ENCODE results near the gene CYS1.

CYS1 gene

DNA sequence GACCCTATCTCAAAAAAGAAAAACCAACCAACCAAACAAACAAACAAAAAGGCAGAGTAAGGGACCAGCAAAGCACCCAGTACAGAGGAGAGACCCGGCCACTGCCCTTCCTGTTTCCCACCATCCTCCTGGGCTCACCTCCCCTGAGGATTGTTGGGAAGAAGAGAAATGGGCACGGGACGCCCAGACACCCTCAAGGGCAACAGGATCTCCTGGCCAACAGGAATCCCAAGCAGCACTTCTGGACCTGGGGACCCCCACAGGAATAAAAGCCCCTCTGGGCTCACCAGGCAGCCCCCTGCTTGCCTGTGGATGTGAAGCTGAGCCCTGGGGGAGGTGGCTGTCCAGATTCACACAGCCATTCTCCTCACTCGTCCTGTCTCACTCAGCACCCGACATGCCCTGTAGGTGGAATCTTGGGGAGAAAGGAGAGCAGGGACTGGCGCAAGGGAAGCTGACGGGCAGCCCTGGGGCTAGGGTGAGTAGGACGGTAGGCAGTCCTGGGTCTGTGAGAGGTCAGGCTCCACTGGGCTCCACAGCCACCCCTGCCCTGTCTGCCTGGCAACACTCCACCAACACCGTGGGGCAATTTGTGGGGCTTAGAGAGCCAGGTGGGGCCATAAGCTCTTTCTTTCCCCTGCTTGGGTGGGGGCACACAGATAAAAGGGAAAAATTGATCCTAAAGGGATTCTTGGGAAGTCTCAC is 18.8 kb downstream of the CYS1 start:
- TF ChIP-seq, protein P1, sequence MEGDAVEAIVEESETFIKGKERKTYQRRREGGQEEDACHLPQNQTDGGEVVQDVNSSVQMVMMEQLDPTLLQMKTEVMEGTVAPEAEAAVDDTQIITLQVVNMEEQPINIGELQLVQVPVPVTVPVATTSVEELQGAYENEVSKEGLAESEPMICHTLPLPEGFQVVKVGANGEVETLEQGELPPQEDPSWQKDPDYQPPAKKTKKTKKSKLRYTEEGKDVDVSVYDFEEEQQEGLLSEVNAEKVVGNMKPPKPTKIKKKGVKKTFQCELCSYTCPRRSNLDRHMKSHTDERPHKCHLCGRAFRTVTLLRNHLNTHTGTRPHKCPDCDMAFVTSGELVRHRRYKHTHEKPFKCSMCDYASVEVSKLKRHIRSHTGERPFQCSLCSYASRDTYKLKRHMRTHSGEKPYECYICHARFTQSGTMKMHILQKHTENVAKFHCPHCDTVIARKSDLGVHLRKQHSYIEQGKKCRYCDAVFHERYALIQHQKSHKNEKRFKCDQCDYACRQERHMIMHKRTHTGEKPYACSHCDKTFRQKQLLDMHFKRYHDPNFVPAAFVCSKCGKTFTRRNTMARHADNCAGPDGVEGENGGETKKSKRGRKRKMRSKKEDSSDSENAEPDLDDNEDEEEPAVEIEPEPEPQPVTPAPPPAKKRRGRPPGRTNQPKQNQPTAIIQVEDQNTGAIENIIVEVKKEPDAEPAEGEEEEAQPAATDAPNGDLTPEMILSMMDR (IDR thresholded peaks at IDR 0.05; ENCODE audit: extremely low read depth, missing control alignments): no peak
- no peak for DNase-seq (ENCODE audit: low spot score)

- TF ChIP-seq, protein P1 (IDR thresholded peaks at IDR 0.05; ENCODE audit: extremely low read depth, missing control alignments): no peak
Measured at GRCh38 chr2:10059552-10060335, 20.5 kb downstream of the CYS1 start.

DNA sequence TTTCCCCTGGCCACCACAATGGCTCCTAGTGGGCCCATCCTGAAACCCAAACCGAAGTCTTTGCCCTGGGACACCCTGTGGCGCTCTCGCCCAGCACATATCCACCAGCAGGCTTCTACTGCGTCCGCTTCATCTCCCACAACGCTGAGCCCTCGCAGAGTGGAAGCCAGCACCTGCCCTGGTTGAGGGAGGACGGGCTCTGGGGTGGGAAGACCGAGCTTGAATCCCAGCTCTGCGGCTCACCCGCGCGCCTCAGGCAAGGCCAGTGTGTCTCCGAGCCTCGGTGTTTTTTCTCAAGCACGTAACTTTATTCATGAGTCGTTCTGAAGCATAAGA is 21.2 kb downstream of the CYS1 start:
- DNase-seq (ENCODE audit: low spot score): no peak
- TF ChIP-seq, protein P1 (IDR thresholded peaks at IDR 0.05; ENCODE audit: extremely low read depth, missing control alignments): no peak

More at GRCh38 chr2:10059552-10060335, 20.5 kb downstream of the CYS1 start:
- DNase-seq (ENCODE audit: low spot score): no peak

DNA sequence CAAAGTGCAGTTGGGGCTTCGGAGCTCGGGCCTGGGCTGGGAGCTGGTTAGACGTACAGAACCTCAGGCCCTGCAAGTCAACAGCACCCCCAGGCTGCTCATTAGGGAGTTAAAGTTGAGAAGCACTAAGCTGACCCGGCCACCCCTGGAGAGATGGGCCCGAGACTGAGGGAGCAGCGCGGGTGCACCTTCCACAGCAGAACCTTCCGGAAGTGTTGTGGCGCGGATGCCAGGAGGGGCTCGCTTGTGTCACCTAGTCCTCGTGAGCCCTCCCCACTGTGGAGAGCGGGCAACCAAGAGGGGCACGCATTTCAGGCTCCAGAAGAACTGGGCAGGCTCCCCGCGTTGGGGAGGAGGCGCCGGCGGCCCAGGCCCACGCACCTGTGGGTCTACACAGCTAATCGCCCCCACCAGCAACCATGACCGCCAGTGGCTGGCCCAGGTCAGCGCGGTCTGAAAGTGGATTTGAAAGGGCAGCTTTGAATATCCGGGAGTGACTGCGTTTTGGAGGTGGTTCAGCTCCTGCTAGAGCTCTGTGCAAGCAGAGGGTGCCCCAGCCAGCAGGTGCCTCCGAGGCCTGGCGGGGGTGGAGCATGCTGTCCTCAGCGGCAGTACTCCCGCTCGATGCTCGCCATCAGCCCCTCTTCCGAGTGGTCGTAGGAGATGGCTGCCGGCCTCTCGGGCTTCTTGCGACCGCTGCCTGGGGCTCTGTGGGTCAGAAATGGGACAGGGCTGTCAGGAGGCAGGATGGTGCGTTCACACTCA is 21.8 kb downstream of the CYS1 start:
- DNase-seq (ENCODE audit: low spot score): no peak
- TF ChIP-seq, protein P1 (IDR thresholded peaks at IDR 0.05; ENCODE audit: extremely low read depth, missing control alignments): no peak

DNA sequence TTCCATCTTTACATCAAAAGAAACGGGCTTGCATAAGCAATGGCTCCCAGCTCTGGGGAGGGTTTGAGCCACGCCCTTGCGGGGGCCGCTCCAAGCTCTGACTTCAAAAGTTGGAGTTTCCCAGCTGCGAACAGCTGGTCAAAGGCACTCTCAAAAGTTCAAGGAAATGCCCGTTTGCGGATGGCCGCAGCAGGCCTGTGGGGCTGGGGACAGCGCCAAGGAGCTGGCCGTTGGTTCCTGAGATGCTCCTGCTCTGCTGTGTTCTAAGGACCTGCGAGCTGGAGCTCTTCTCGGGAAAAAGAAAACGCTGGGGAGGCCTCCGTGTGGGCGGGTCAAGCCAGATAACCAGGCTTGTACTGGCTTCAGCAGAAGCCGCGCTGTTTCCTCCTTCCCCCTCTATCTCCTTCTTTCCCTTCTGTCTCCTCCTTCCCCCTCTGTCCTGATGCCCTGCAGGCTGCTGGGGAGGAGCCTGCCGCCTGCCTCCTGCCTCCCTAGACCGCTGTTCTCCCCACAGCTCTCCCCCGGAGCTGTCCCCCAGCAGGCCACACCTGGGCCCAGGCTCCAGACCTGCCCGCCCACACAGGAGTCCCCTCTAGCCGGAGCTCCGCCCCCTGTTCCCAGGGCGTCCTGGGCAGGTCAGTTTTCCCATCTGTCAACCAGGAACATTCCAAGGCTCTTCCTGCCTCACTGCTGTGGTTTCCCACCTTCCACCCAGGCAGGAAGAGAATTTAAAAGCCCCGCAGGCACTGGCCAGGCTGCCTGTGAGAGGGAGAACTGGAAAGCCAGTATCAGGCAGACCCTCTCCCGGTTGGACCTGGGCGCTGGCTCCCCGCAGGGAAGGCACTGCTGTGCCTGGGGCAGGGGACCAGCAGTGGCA is 22.7 kb downstream of the CYS1 start:
- peak; percentile 63 for DNase-seq (ENCODE audit: low spot score)

GRCh38 chr2:10056439-10056838 is 23.8 kb downstream of the CYS1 start:
- no peak for DNase-seq (ENCODE audit: low spot score)

More for the DNA sequence above, 22.7 kb downstream of the CYS1 start:
- TF ChIP-seq, protein P1 (IDR thresholded peaks at IDR 0.05; ENCODE audit: extremely low read depth, missing control alignments): no peak

More at GRCh38 chr2:10056439-10056838, 23.8 kb downstream of the CYS1 start:
- TF ChIP-seq, protein P1 (IDR thresholded peaks at IDR 0.05; ENCODE audit: extremely low read depth, missing control alignments): no peak
